ENCODE data around the gene PMEPA1.

PMEPA1 gene

GRCh38 chr20:57696401-57696961 is 13.3 kb downstream of the PMEPA1 start:
- Histone ChIP-seq H3K79me2 (ENCODE audit: control insufficient read depth, low read length) (peaks cover 100% of the 10 kb centered on the region), H3K27ac (ENCODE audit: low read depth, low read length) (no peak overlapping the region)

DNA sequence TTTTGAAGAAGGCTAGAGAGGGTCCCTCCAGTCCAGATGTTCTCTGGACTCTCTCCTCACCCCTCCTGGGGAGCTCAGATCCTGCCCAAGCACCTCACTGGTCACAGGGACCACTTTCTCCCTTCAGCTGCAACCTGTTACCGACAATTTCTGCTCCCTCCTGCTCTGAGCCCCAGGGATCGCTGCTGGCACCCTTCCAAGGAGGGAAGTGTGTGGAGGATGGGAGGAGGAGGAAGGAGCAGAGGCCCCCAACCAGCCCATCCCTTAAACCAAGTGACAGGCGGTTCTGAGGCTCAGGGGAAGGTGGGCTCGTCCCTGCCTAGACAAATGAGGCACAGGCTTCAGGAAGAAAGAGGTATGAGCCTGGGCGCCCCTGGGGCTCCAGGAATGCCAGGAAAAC is 13.9 kb downstream of the PMEPA1 start:
- Histone ChIP-seq H3K79me2 (ENCODE audit: control insufficient read depth, low read length) (peaks cover 98% of the 10 kb centered on the region), H3K27ac (ENCODE audit: low read depth, low read length) (no peak overlapping the region), H3K4me2 (ENCODE audit: low read length) (no peak overlapping the region), H3K4me1 (ENCODE audit: control insufficient read depth, low read length) (peaks cover 74% of the 10 kb centered on the region), H3K9me2 (replicated peaks; ENCODE audit: control insufficient read depth, low read length) (no peaks in the 10 kb centered on the region), H3K9me3 (ENCODE audit: control insufficient read depth, insufficient read depth, low read length) (no peaks in the 10 kb centered on the region), H3K4me3 (ENCODE audit: low read length) (no peak overlapping the region), H3F3A (ENCODE audit: control insufficient read depth, insufficient read depth) (no peaks in the 10 kb centered on the region), H3K27me3 (ENCODE audit: control insufficient read depth, low read length) (no peaks in the 10 kb centered on the region), H3K36me3 (ENCODE audit: control insufficient read depth, low read length) (no peaks in the 10 kb centered on the region), H4K20me1 (ENCODE audit: control insufficient read depth, insufficient read depth, low read depth, low read length) (no peaks in the 10 kb centered on the region)
- TF ChIP-seq EZH2phosphoT487 (IDR thresholded peaks at IDR 0.05; ENCODE audit: borderline replicate concordance, low read length) = no peak
- TF ChIP-seq, protein P1, sequence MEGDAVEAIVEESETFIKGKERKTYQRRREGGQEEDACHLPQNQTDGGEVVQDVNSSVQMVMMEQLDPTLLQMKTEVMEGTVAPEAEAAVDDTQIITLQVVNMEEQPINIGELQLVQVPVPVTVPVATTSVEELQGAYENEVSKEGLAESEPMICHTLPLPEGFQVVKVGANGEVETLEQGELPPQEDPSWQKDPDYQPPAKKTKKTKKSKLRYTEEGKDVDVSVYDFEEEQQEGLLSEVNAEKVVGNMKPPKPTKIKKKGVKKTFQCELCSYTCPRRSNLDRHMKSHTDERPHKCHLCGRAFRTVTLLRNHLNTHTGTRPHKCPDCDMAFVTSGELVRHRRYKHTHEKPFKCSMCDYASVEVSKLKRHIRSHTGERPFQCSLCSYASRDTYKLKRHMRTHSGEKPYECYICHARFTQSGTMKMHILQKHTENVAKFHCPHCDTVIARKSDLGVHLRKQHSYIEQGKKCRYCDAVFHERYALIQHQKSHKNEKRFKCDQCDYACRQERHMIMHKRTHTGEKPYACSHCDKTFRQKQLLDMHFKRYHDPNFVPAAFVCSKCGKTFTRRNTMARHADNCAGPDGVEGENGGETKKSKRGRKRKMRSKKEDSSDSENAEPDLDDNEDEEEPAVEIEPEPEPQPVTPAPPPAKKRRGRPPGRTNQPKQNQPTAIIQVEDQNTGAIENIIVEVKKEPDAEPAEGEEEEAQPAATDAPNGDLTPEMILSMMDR (IDR thresholded peaks at IDR 0.05; ENCODE audit: low read depth, low read length, poor library complexity, severe bottlenecking) = no peak

More at GRCh38 chr20:57696401-57696961, 13.3 kb downstream of the PMEPA1 start:
- no peaks in the 10 kb centered on the region for H3F3A ChIP-seq (ENCODE audit: control insufficient read depth, insufficient read depth)
- no peak overlapping the region for H3K4me2 ChIP-seq (ENCODE audit: low read length)
- no peak overlapping the region for H3K4me3 ChIP-seq (ENCODE audit: low read length)
- H3K36me3 ChIP-seq (ENCODE audit: control insufficient read depth, low read length) = no peaks in the 10 kb centered on the region
- no peaks in the 10 kb centered on the region for H3K9me3 ChIP-seq (ENCODE audit: control insufficient read depth, insufficient read depth, low read length)
- no peaks in the 10 kb centered on the region for H3K27me3 ChIP-seq (ENCODE audit: control insufficient read depth, low read length)
- no peaks in the 10 kb centered on the region for H3K9me2 ChIP-seq (replicated peaks; ENCODE audit: control insufficient read depth, low read length)
- no peak for TF ChIP-seq EZH2phosphoT487 (IDR thresholded peaks at IDR 0.05; ENCODE audit: borderline replicate concordance, low read length)
- TF ChIP-seq, protein P1 (IDR thresholded peaks at IDR 0.05; ENCODE audit: low read depth, low read length, poor library complexity, severe bottlenecking) = no peak
- no peaks in the 10 kb centered on the region for H4K20me1 ChIP-seq (ENCODE audit: control insufficient read depth, insufficient read depth, low read depth, low read length)
- peaks cover 79% of the 10 kb centered on the region for H3K4me1 ChIP-seq (ENCODE audit: control insufficient read depth, low read length)

GRCh38 chr20:57695012-57695411 is 14.8 kb downstream of the PMEPA1 start:
- Histone ChIP-seq H3F3A (ENCODE audit: control insufficient read depth, insufficient read depth) (no peaks in the 10 kb centered on the region), H3K27me3 (ENCODE audit: control insufficient read depth, low read length) (no peaks in the 10 kb centered on the region), H3K79me2 (ENCODE audit: control insufficient read depth, low read length) (peaks cover 91% of the 10 kb centered on the region), H3K27ac (ENCODE audit: low read depth, low read length) (no peak overlapping the region), H3K36me3 (ENCODE audit: control insufficient read depth, low read length) (no peaks in the 10 kb centered on the region), H3K4me1 (ENCODE audit: control insufficient read depth, low read length) (peaks cover 65% of the 10 kb centered on the region), H3K4me3 (ENCODE audit: low read length) (no peak overlapping the region), H3K4me2 (ENCODE audit: low read length) (no peak overlapping the region), H3K9me3 (ENCODE audit: control insufficient read depth, insufficient read depth, low read length) (no peaks in the 10 kb centered on the region), H3K9me2 (replicated peaks; ENCODE audit: control insufficient read depth, low read length) (no peaks in the 10 kb centered on the region), H4K20me1 (ENCODE audit: control insufficient read depth, insufficient read depth, low read depth, low read length) (no peaks in the 10 kb centered on the region)
- no peak for TF ChIP-seq EZH2phosphoT487 (IDR thresholded peaks at IDR 0.05; ENCODE audit: borderline replicate concordance, low read length)
- TF ChIP-seq, protein P1 (IDR thresholded peaks at IDR 0.05; ENCODE audit: low read depth, low read length, poor library complexity, severe bottlenecking) = no peak
